Stimulated activated CD4-positive, alpha-beta T cell treated with anti-CD3 and anti-CD28 coated beads, Interleukin-15, amount 100 ng/mL, for 24 hours (primary cell): ENCODE results near the gene ERAP2.
A peak's percentile ranks its signal among the peaks of the same experiment; 100 is the strongest.
"Not testable (repeated sequence)": the region's sequence is repeated elsewhere in the genome, so short reads cannot be mapped to it uniquely, and the experiment has no call there.

Experiments
- DNase-seq: peaks from one replicate; pipeline ENCODE4 v3.0.0-alpha.2; 2020

Gene ERAP2

DNA sequence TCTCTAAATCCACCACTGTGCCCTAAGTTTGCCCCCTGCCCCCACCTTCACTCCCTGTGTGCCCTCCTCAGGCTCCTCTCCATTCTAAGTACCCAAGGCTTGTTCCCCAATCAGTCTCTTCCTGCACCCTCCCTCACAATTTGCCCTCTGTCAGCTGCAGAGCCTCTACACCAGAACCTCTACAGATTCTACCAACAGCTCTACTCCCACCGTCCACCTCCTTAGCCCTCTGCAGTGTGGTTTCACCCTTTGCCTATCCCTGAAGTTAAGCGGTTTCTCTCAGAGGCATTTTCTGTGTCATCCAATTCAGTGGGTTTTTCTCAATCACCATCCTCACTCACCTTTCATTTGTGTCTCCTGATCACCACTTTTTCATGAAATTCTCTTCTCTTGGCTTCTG, 13.2 kb upstream of the ERAP2 start:
- DNase-seq = no peak

DNA sequence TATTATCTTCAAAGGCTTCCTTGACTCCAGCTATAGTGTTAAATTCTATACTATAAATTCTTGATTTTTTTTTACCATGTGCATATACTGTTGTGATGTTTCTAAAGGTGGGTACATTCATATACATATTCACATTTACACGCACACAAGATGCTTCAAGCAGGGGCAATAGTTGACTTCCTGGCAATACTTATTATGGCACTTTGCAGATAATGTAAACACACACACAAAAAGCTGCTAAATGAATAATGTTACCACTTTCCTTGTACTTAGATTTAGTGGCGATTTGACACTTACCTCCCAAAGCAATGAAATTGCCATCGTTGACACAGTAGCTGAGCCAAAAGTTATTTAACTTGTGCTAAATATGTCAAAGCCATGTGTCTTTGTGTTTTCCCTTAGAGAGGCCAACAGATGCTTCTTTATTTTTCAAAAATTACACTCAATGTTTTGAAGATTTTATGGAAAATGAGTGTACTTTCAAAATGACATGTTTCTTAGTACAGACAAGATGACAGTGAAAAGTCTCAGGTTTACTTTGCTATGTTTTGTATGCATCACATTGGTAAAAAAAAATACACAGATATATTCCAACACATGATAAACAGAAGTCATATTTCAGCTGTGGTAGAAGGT, 12.2 kb upstream of the ERAP2 start:
- no peak for DNase-seq

DNA sequence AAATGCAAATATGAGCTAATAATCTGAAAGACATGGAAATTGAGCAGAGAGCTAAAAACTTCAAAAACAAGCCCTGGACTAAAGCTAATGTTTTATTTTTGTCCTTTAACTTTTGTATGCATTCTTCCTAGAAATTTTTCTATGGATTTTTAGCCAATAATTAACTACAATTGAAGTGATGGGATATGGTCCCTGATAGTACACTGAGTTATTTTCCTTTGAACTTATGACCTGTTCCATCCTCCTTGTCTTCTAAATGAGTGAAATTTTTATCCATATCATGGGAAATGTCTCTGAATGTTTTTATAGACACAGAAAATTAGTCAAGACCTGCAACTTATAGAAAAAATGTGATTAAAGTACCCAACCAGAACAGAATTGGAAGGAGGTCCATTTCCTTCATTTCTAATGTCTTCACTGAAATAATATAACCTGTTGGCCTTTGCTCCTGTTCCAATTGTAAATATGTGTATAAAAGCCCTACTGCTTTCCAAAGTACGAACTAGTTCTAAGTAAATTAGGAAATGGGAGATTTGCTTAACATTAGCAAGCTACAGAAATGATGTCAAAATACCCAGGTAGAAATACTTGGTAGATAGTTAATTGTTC, 11.3 kb upstream of the ERAP2 start:
- no peak for DNase-seq

GRCh38 chr5:96868603-96869371, 7.5 kb upstream of the ERAP2 start:
- no peak for DNase-seq

- DNase-seq = no peak
Observed at GRCh38 chr5:96869372-96869641, 7.0 kb upstream of the ERAP2 start.

DNA sequence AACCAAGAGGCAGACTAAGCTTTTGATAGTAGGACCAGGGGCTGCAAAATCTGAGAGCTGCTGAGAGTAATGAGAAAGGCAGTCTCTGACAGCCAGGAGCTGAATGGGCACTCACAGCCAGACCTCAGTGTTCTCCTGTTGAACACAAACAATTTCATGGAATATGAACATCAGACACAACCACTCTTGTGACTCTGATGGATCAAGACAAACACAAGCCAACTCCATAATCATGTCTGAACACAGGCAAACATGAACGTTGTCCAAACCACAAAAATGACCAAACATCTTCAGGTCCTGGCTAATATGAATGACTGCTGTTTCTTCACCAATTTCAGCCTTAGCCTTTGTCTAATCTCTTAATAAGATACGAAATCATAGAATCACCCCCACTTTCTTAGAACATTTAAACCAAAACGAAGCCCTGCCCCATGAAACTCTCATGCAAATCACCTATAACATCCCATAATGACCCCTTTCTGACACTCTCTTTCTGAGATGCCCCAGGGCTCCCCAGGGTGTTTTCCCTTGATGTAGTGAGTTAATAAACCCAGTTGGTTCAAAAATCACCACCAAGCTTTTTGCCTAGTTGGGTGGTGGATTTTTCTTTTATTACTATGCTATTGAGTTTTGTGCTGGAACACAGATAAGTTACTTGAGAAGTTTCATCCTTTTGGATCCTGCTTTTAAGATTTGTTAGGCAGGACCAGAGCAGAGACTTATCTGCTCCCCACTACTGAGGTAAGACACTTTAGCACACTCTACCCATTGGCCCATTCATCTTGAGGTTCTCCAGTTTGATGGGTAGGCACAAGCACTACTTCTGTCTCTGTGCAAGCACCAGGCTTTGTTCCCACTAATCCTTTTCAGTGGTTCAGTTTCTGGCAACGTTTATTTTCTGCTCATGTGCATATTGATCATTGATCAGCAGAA, 5.9 kb upstream of the ERAP2 start:
- DNase-seq = peak; percentile 49

DNA sequence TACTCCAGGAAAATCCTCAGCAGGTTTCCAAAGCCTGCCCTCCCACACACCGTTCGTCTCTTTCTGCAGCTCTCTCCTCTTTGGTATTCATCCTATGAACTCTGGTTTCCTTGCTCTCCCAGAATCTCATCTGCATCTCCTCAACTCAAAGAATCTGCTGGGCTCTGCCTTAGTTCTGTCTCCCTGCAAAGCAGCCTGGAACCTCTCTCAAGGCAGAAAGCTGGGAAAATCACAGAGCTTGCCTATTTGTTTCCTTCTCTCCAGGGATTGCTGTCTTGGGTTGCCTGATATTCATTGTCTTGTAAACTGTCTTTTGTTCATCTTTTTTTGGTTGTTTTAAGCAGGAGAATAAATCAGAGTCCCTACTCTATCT, 5.3 kb upstream of the ERAP2 start:
- no peak for DNase-seq

DNA sequence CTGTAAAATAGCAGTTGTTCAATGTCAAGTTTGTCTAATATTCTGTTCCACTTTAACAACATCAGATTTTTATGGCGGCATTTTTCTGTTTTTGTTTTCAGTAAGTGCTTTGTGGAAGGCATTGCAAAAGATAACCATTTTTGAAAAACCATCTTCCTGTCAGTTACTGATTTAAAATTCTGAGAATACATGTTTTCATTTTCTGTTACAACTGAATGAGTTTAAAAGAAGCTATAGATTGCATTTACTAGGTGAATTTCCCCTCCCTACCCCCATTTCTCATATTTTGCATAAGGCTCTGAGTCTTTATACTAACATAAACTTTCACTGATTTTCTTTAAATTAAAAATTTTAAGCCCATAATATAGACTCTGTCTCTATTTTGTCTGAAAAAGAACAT, 4.6 kb upstream of the ERAP2 start:
- DNase-seq = no peak

DNA sequence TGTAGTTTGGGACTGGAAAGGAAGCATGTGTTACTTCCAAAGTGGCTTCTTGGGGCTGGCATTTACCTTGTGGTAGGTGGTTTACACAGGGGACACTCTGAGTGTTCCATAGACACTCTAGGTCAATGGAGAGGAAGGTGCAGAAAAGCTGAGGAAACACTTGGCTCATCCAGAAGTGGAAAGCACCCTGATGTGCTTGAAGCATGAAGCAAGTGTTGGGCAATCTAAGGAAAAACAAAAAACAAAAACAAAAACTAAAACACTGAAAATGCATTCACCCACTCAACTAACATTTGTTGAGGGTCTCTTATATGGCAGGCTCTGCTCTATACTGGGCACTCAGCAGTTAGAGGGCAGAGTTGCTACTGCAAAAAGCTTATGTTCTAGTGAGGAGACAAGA, 2.9 kb upstream of the ERAP2 start:
- no peak for DNase-seq

GRCh38 chr5:96874631-96875030, 1.7 kb upstream of the ERAP2 start:
- DNase-seq = no peak

DNA sequence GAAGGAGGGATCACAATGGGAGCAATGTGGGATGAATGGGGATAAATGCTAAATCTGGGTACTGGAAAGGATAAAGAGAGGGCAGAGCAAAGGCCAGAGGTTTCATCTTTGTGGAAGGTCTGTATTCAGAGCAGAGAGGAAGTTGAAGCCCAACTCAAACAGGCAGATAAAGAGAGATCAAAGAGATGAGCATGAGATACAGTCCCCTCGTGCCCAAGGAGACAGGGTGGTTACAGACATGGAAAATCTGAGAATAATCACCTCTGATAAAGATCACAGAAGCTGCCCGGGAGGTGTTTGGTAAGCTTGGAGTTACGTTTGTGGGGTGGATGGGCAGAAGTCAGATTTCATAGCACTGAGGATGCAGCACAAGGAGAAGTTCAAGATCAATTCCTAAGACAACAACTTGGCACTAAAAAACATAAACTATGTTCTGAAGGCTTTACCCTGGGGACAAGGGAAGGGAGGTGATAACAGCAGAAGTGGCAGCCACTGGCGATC, 459 bp upstream of the ERAP2 start:
- peak; percentile 48 for DNase-seq

DNA sequence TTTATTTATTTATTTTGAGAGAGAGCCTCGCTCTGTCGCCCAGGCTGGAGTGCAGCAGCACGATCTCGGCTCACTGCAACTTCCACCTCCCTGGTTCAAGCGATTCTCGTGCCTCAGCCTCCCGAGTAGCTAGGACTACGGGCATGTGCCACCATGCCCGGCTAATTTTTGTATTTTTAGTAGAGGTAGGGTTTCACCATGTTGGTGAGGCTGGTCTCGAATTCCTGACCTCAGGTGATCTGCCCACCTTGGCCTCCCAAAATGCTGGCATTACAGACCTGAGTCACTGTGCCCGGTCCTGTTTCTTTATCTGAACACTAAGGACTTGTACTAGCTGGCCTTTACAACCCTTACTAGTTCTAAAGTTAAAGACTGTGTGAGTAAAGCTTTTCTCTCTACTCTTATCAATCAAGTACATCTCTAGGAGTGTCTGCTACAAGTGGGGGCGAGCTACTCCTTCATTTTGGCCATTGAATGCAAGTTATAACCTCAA, 723 bp downstream of the ERAP2 start:
- not testable (repeated sequence) for DNase-seq

GRCh38 chr5:96879665-96880064, 3.4 kb downstream of the ERAP2 start:
- no peak for DNase-seq

DNA sequence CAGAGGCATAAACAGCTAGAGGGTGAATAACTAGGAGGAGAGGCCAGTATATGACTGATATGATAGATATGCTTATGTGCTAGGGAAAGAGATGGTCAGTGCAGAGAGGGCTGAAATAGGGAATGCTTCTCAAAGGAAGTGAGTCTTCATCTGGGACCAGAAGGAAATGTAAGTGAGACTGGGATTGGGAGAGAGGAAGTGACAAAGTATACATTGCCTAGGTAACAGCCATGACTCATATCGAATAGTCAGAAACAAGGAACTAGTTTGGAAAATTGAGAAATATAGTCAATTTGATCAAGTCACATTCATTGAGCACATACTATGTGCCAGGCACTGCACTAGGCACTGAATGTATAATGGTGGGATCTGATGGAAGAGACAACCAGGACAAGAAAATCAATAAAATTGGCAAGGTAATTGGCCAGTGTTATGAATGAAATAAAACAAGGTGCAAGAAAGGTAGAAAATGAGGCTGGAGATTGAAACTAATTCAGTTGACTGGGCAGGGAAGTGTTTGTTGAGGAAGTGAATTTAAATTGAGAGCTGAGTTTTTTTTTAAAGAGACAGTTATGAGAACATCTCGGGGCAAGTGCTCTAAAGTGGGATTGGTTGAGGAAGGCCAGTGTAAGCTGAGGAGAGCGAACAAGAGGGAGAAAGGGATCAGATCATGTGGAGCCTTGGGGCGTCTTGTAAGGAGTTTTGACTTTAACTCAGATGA, 4.3 kb downstream of the ERAP2 start:
- no peak for DNase-seq

GRCh38 chr5:96881511-96882115, 5.3 kb downstream of the ERAP2 start:
- DNase-seq = no peak

DNA sequence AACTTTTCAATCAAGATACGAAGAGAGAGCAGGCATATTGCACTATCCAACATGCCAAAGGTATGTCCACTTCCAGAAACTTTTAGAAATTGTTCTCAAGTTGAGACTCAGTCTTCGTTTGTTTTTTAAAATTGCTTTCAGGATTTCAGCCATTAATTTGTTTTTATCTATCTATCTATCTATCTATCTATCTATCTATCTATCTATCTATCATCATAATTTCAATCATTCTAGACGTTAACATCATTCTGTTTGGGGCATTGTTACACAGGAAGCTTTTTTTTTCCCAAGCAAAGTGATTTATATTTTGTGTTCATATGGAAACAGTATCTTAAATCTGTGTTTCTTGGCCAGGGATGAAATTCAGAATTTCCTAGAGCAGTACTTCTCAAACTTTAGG, 7.6 kb downstream of the ERAP2 start:
- no peak for DNase-seq

DNA sequence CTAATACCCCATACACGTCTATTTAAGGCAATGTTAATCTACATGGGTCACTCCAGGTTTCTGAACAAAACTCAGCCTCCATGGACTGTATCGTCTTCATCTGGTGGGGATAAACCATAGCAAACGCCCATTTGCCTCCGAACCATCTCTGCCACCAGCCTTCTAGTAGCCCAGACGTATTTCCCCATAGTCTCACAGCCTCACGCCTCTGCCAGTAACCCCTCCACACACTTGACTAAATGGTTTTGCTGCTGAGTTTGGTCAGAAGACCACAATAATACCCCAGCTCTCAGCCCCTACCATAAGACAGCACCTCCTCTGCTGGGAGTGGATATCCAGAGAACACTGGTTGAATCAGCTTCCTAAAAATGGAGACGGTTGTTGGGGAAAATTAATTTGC, 8.7 kb downstream of the ERAP2 start:
- DNase-seq = no peak

- no peak for DNase-seq
Observed at GRCh38 chr5:96885518-96886338, 9.4 kb downstream of the ERAP2 start.

- no peak for DNase-seq
Observed at GRCh38 chr5:96893342-96893741, 17.0 kb downstream of the ERAP2 start.

GRCh38 chr5:96896276-96896675, 20.0 kb downstream of the ERAP2 start:
- peak; percentile 50 for DNase-seq

- peak; percentile 59 for DNase-seq
Observed at GRCh38 chr5:96896806-96897205, 20.5 kb downstream of the ERAP2 start.
